ENCODE data around the gene NFATC2. TPM values are rescaled to one million over a fixed set of nuclear protein-coding genes. Genes with fewer than 3 reads are reported as not detected.

The NFATC2 gene
- total and polyA plus RNA-seq, 9 donors = 2.2 to 9.4 (median 5.1) TPM

GRCh38 chr20:51583073-51583472 is 40.6 kb upstream of the NFATC2 start:
- Histone ChIP-seq H3K36me3 (no peaks in the 10 kb centered on the region), H3K4me3 (no peak overlapping the region), H3K27ac (no peak overlapping the region), H3K27me3 (no peaks in the 10 kb centered on the region), H3K4me1 (ENCODE audit: insufficient read depth) (no peaks in the 10 kb centered on the region), H3K9me3 (no peaks in the 10 kb centered on the region)
- no peak for DNase-seq
- WGBS, 3 donors = 90 to 94% (median 91%) methylated on average over 13 of the region's 13 CpGs
- intact Hi-C loops (cut with DNase I) = no loop called here
- TF ChIP-seq CTCF (IDR thresholded peaks at IDR 0.05) = no peak
- TF ChIP-seq EP300 (IDR thresholded peaks at IDR 0.05) = no peak
- TF ChIP-seq POLR2A (IDR thresholded peaks at IDR 0.05) = no peak

GRCh38 chr20:51581571-51581970 is 39.1 kb upstream of the NFATC2 start:
- Histone ChIP-seq H3K27me3 (no peaks in the 10 kb centered on the region), H3K9me3 (no peaks in the 10 kb centered on the region), H3K27ac (no peak overlapping the region), H3K4me1 (ENCODE audit: insufficient read depth) (no peaks in the 10 kb centered on the region), H3K4me3 (no peak overlapping the region), H3K36me3 (no peaks in the 10 kb centered on the region)
- TF ChIP-seq POLR2A (IDR thresholded peaks at IDR 0.05) = no peak
- TF ChIP-seq CTCF (IDR thresholded peaks at IDR 0.05) = no peak
- no peak for TF ChIP-seq EP300 (IDR thresholded peaks at IDR 0.05)
- intact Hi-C loops (cut with DNase I) = no loop called here
- no peak for DNase-seq

GRCh38 chr20:51579137-51579536 is 36.6 kb upstream of the NFATC2 start:
- Histone ChIP-seq H3K4me1 (ENCODE audit: insufficient read depth) (no peaks in the 10 kb centered on the region), H3K27me3 (no peaks in the 10 kb centered on the region), H3K4me3 (no peak overlapping the region), H3K36me3 (no peaks in the 10 kb centered on the region), H3K9me3 (peaks cover 0 to 6% of the 10 kb centered on the region in 2 donors), H3K27ac (no peak overlapping the region)
- no peak for TF ChIP-seq POLR2A (IDR thresholded peaks at IDR 0.05)
- TF ChIP-seq CTCF (IDR thresholded peaks at IDR 0.05) = no peak
- TF ChIP-seq EP300 (IDR thresholded peaks at IDR 0.05) = no peak
- DNase-seq = no peak
- WGBS, 3 donors = 66 to 81% (median 68%) methylated on average over 8 of the region's 8 CpGs
- intact Hi-C loops (cut with DNase I) = no loop called here

GRCh38 chr20:51578145-51578459 is 35.6 kb upstream of the NFATC2 start:
- intact Hi-C loops (cut with DNase I) = no loop called here
- 86 to 97% (median 87%) methylated on average over 2 of the region's 2 CpGs for WGBS, 3 donors
- no peaks in the 10 kb centered on the region for H3K36me3 ChIP-seq
- H3K4me1 ChIP-seq (ENCODE audit: insufficient read depth) = no peaks in the 10 kb centered on the region
- H3K9me3 ChIP-seq = peaks cover 0 to 6% of the 10 kb centered on the region in 2 donors
- no peak for DNase-seq
- no peak for TF ChIP-seq CTCF (IDR thresholded peaks at IDR 0.05)
- TF ChIP-seq EP300 (IDR thresholded peaks at IDR 0.05) = no peak
- no peak for TF ChIP-seq POLR2A (IDR thresholded peaks at IDR 0.05)
- no peak overlapping the region for H3K27ac ChIP-seq
- no peaks in the 10 kb centered on the region for H3K27me3 ChIP-seq
- H3K4me3 ChIP-seq = no peak overlapping the region
